ENCODE data around the gene SCRN2.

Gene SCRN2

GRCh38 chr17:47802341-47803022 is 38.6 kb downstream of the SCRN2 start:
- DNase-seq = peak; percentile 82

GRCh38 chr17:47801906-47802305 is 39.2 kb downstream of the SCRN2 start:
- no peak for DNase-seq

GRCh38 chr17:47801176-47801765 is 39.8 kb downstream of the SCRN2 start:
- no peak for DNase-seq

- DNase-seq = no peak
Observed at GRCh38 chr17:47800686-47801085, 40.4 kb downstream of the SCRN2 start.

GRCh38 chr17:47797797-47798196 is 43.3 kb downstream of the SCRN2 start:
- DNase-seq = no peak

GRCh38 chr17:47792979-47793378 is 48.1 kb downstream of the SCRN2 start:
- no peak for DNase-seq

GRCh38 chr17:47792457-47792856 is 48.6 kb downstream of the SCRN2 start:
- DNase-seq = no peak

- DNase-seq = no peak
Observed at GRCh38 chr17:47791025-47791424, 50.0 kb downstream of the SCRN2 start.

GRCh38 chr17:47789611-47790561 is 51.2 kb downstream of the SCRN2 start:
- DNase-seq = peak; percentile 78
